HEK293 (cell line): ENCODE measurements around the gene PIEZO1.
A peak's percentile ranks its signal among the peaks of the same experiment; 100 is the strongest.

ENCODE experiments used
- CTCF ChIA-PET: fragments of 350-600 bp; formaldehyde crosslinking; extraction: SDS; loops from one replicate; lab custom pipeline; 2021; ENCODE audit warnings: antibody characterized with exemption; lab: Yijun Ruan, JAX
- POLR2A ChIA-PET: fragments of 300-600 bp; formaldehyde crosslinking; extraction: SDS; loops from one replicate; lab custom pipeline; 2020; ENCODE audit warnings: antibody characterized with exemption, inconsistent platforms; lab: Yijun Ruan, JAX
- H3K27ac ChIP-seq: fragments of 200-500 bp; sonication (Bioruptor generic); 2 replicates; pipeline ENCODE4 v1.5.1; 2014; ENCODE audit warnings: low read depth, low read length, control low read depth, inconsistent platforms; ENCODE audit errors: extremely low read depth
- H3K36me3 ChIP-seq, 2 experiments: fragments of 200-500 bp in 1 of 2; sonication (Bioruptor generic) in 1 of 2; 1 replicate in 1 of 2; 2 replicates in 1 of 2; pipeline ENCODE4 v1.5.1; 2014 to 2017; ENCODE audit warnings: inconsistent platforms in 2 of 2, low read length in 2 of 2; ENCODE audit not compliant: control insufficient read depth in 2 of 2, insufficient read depth in 1 of 2
- H3K4me1 ChIP-seq: fragments of 200-500 bp; sonication (Bioruptor generic); 2 replicates; pipeline ENCODE4 v1.5.1; 2014; ENCODE audit warnings: mild to moderate bottlenecking, low read length, inconsistent platforms; ENCODE audit not compliant: control insufficient read depth, insufficient read depth
- H3K4me3 ChIP-seq: 2 replicates; pipeline ENCODE4 v1.5.1; 2011; ENCODE audit warnings: low read depth, mild to moderate bottlenecking, control low read depth, low read length, moderate library complexity
- H3K9me3 ChIP-seq: fragments of 200-500 bp; sonication (Bioruptor generic); 2 replicates; pipeline ENCODE4 v1.5.1; 2014; ENCODE audit warnings: low read depth, low read length, inconsistent platforms; ENCODE audit not compliant: control insufficient read depth, insufficient read depth
- BCL11B ChIP-seq: fragments of 450-650 bp; formaldehyde crosslinking; IDR thresholded peaks from 2 replicates; pipeline ENCODE4 v1.5.1; 2016; ENCODE audit warnings: low read depth, missing biosample characterization, missing genetic modification characterization
- HOXA7 ChIP-seq: sonication (generic); formaldehyde crosslinking; IDR thresholded peaks from 2 replicates; pipeline ENCODE4 v1.8.1; 2022; ENCODE audit warnings: missing genetic modification reagents, borderline replicate concordance
- KLF10 ChIP-seq: fragments of 450-650 bp; IDR thresholded peaks from 2 replicates; pipeline ENCODE4 v1.5.1; 2018; ENCODE audit warnings: missing biosample characterization, mild to moderate bottlenecking, missing genetic modification characterization
- MEIS1 ChIP-seq: sonication (generic); formaldehyde crosslinking; IDR thresholded peaks from 2 replicates; pipeline ENCODE4 v1.8.1; 2022; ENCODE audit warnings: missing genetic modification reagents, mild to moderate bottlenecking, borderline replicate concordance
- MYNN ChIP-seq: fragments of 450-650 bp; formaldehyde crosslinking; IDR thresholded peaks from 2 replicates; pipeline ENCODE4 v1.5.1; 2016; ENCODE audit warnings: missing biosample characterization, missing genetic modification characterization, borderline replicate concordance
- OVOL3 ChIP-seq: fragments of 450-650 bp; formaldehyde crosslinking; IDR thresholded peaks from 2 replicates; pipeline ENCODE4 v1.5.1; 2016; ENCODE audit warnings: missing biosample characterization, missing genetic modification characterization
- PRDM10 ChIP-seq: fragments of 450-650 bp; formaldehyde crosslinking; IDR thresholded peaks from 2 replicates; pipeline ENCODE4 v1.5.1; 2016; ENCODE audit warnings: missing biosample characterization, missing genetic modification characterization
- SP2 ChIP-seq: fragments of 450-650 bp; formaldehyde crosslinking; IDR thresholded peaks from 2 replicates; pipeline ENCODE4 v1.5.1; 2016; ENCODE audit warnings: missing biosample characterization, missing genetic modification characterization
- TRIM28 ChIP-seq: IDR thresholded peaks from 2 replicates; pipeline ENCODE4 v1.6.1; 2011; ENCODE audit warnings: low read length, control low read depth, borderline replicate concordance
- TSHZ1 ChIP-seq: fragments of 450-650 bp; formaldehyde crosslinking; IDR thresholded peaks from 2 replicates; pipeline ENCODE4 v1.5.1; 2016; ENCODE audit warnings: missing biosample characterization, missing genetic modification characterization, borderline replicate concordance
- ZBTB1 ChIP-seq: fragments of 450-650 bp; formaldehyde crosslinking; IDR thresholded peaks from 2 replicates; pipeline ENCODE4 v1.5.1; 2016; ENCODE audit warnings: missing biosample characterization, missing genetic modification characterization
- ZBTB17 ChIP-seq: fragments of 450-650 bp; formaldehyde crosslinking; IDR thresholded peaks from 2 replicates; pipeline ENCODE4 v1.5.1; 2016; ENCODE audit warnings: missing biosample characterization, missing genetic modification characterization
- ZBTB48 ChIP-seq: fragments of 450-650 bp; formaldehyde crosslinking; IDR thresholded peaks from 2 replicates; pipeline ENCODE4 v1.5.1; 2016; ENCODE audit warnings: missing biosample characterization, missing genetic modification characterization
- ZBTB7A ChIP-seq: fragments of 450-650 bp; formaldehyde crosslinking; IDR thresholded peaks from 2 replicates; pipeline ENCODE4 v1.5.1; 2016; ENCODE audit warnings: low read depth, missing biosample characterization, missing genetic modification characterization
- ZIC2 ChIP-seq: fragments of 450-650 bp; formaldehyde crosslinking; IDR thresholded peaks from 2 replicates; pipeline ENCODE4 v1.5.1; 2016; ENCODE audit warnings: missing biosample characterization, missing genetic modification characterization
- ZNF121 ChIP-seq: fragments of 450-650 bp; formaldehyde crosslinking; IDR thresholded peaks from 2 replicates; pipeline ENCODE4 v1.5.1; 2016; ENCODE audit warnings: missing biosample characterization, missing genetic modification characterization
- ZNF175 ChIP-seq: fragments of 450-650 bp; formaldehyde crosslinking; IDR thresholded peaks from 2 replicates; pipeline ENCODE4 v1.5.1; 2016; ENCODE audit warnings: missing biosample characterization, missing genetic modification characterization
- ZNF202 ChIP-seq: fragments of 450-650 bp; formaldehyde crosslinking; IDR thresholded peaks from 2 replicates; pipeline ENCODE4 v1.5.1; 2016; ENCODE audit warnings: missing biosample characterization, missing genetic modification characterization, borderline replicate concordance
- ZNF335 ChIP-seq: fragments of 450-650 bp; formaldehyde crosslinking; conservative IDR thresholded peaks from 2 replicates; pipeline ENCODE4 v1.5.1; 2016; ENCODE audit warnings: missing biosample characterization, missing genetic modification characterization
- ZNF394 ChIP-seq: fragments of 450-650 bp; formaldehyde crosslinking; IDR thresholded peaks from 2 replicates; pipeline ENCODE4 v1.5.1; 2016; ENCODE audit warnings: missing biosample characterization, missing genetic modification characterization, mild to moderate bottlenecking, moderate library complexity, borderline replicate concordance
- ZNF48 ChIP-seq: fragments of 450-650 bp; formaldehyde crosslinking; IDR thresholded peaks from 2 replicates; pipeline ENCODE4 v1.5.1; 2016; ENCODE audit warnings: missing biosample characterization, missing genetic modification characterization
- ZNF514 ChIP-seq: fragments of 450-650 bp; formaldehyde crosslinking; IDR thresholded peaks from 2 replicates; pipeline ENCODE4 v1.5.1; 2016; ENCODE audit warnings: missing biosample characterization, missing genetic modification characterization
- ZNF548 ChIP-seq: fragments of 450-650 bp; formaldehyde crosslinking; IDR thresholded peaks from 2 replicates; pipeline ENCODE4 v1.5.1; 2016; ENCODE audit warnings: missing biosample characterization, missing genetic modification characterization
- ZNF600 ChIP-seq: fragments of 450-650 bp; formaldehyde crosslinking; IDR thresholded peaks from 2 replicates; pipeline ENCODE4 v1.5.1; 2016; ENCODE audit warnings: missing biosample characterization, missing genetic modification characterization
- ZNF639 ChIP-seq: fragments of 450-650 bp; formaldehyde crosslinking; IDR thresholded peaks from 2 replicates; pipeline ENCODE4 v1.5.1; 2016; ENCODE audit warnings: missing biosample characterization, missing genetic modification characterization
- ZNF792 ChIP-seq: fragments of 450-650 bp; formaldehyde crosslinking; IDR thresholded peaks from 2 replicates; pipeline ENCODE4 v1.5.1; 2016; ENCODE audit warnings: missing biosample characterization, missing genetic modification characterization
- ZSCAN30 ChIP-seq: fragments of 450-650 bp; IDR thresholded peaks from 2 replicates; pipeline ENCODE4 v1.5.1; 2018; ENCODE audit warnings: missing biosample characterization, mild to moderate bottlenecking, missing genetic modification characterization, moderate library complexity
- ZXDB ChIP-seq: fragments of 450-650 bp; formaldehyde crosslinking; IDR thresholded peaks from 2 replicates; pipeline ENCODE4 v1.5.1; 2016; ENCODE audit warnings: missing biosample characterization, missing genetic modification characterization
- TF ChIP-seq, protein P1 (sequence below): fragments of 450-650 bp; formaldehyde crosslinking; IDR thresholded peaks from 2 replicates; pipeline ENCODE4 v1.5.1; 2017; ENCODE audit warnings: missing biosample characterization, mild to moderate bottlenecking, missing genetic modification characterization, moderate library complexity

Gene PIEZO1

DNA sequence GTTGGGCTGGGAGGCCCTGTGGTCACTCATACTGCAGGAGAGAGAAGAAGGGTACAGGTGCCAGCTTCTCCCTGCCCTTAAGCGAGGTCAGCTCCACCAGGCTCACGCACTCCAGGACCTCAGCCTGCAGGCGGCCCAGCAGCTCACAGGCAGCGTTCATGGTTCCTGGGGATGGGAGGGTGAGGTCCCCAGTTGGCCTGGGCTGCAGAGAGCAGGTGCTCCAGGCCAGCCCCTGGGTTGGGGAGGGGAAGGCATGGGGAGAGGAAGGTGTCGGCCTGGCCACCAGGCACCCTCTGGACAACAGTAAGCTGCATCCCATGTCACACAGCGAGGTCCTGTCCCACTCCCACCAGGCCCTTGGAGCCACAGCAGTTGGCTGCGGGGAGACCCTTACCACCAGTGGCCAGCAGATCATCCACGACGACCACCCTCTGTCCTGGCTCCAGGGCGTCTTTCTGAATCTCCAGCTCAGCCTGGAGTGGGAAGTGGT is 24.7 kb upstream of the PIEZO1 start (continued):
- TF ChIP-seq, protein P1, sequence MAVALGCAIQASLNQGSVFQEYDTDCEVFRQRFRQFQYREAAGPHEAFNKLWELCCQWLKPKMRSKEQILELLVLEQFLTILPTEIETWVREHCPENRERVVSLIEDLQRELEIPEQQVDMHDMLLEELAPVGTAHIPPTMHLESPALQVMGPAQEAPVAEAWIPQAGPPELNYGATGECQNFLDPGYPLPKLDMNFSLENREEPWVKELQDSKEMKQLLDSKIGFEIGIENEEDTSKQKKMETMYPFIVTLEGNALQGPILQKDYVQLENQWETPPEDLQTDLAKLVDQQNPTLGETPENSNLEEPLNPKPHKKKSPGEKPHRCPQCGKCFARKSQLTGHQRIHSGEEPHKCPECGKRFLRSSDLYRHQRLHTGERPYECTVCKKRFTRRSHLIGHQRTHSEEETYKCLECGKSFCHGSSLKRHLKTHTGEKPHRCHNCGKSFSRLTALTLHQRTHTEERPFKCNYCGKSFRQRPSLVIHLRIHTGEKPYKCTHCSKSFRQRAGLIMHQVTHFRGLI, result peak; percentile 41; the same call in 1 of the 2 replicates
- TF ChIP-seq ZIC2, result peak; percentile 59
- no peak for TF ChIP-seq MEIS1 (CRISPR knock-in tag)
- TF ChIP-seq ZBTB7A (tag by site-specific recombination), result peak; percentile 85
- 0 out of 2 replicates have a peak, but pooled peaks have one; percentile 4 for TF ChIP-seq SP2
- TF ChIP-seq ZNF394, result peak; percentile 81
- no peak for TF ChIP-seq ZNF202 (tag by site-specific recombination)
- no peak for TF ChIP-seq ZBTB1 (tag by site-specific recombination)
- TF ChIP-seq ZNF121 (tag by site-specific recombination), result no peak
- TF ChIP-seq ZNF514 (tag by site-specific recombination), result no peak
- no peak for TF ChIP-seq HOXA7 (CRISPR knock-in tag)
- TF ChIP-seq ZNF48 (tag by site-specific recombination), result no peak
- no peak for TF ChIP-seq ZNF639 (tag by site-specific recombination)
- TF ChIP-seq BCL11B, result peak; percentile 0; the same call in 1 of the 2 replicates
- TF ChIP-seq ZBTB48 (tag by site-specific recombination), result 0 out of 2 replicates have a peak, but pooled peaks have one; percentile 8
- no peak for TF ChIP-seq OVOL3 (tag by site-specific recombination)
- TF ChIP-seq ZNF175 (tag by site-specific recombination), result no peak
- TF ChIP-seq KLF10 (tag by site-specific recombination), result no peak
- TF ChIP-seq ZSCAN30, result 0 out of 2 replicates have a peak, but pooled peaks have one; percentile 38
- TF ChIP-seq MYNN, result no peak
- TF ChIP-seq ZBTB17 (tag by site-specific recombination), result peak; percentile 37; the same call in 1 of the 2 replicates
- TF ChIP-seq ZNF335 (tag by site-specific recombination), result peak; percentile 35
- 0 out of 2 replicates have a peak, but pooled peaks have one; percentile 11 for TF ChIP-seq TRIM28
- TF ChIP-seq ZXDB (tag by site-specific recombination), result peak; percentile 32
- TF ChIP-seq ZNF600 (tag by site-specific recombination), result peak; percentile 60; the same call in 1 of the 2 replicates
- peak; percentile 11; the same call in 1 of the 2 replicates for TF ChIP-seq ZNF792 (tag by site-specific recombination)

DNA sequence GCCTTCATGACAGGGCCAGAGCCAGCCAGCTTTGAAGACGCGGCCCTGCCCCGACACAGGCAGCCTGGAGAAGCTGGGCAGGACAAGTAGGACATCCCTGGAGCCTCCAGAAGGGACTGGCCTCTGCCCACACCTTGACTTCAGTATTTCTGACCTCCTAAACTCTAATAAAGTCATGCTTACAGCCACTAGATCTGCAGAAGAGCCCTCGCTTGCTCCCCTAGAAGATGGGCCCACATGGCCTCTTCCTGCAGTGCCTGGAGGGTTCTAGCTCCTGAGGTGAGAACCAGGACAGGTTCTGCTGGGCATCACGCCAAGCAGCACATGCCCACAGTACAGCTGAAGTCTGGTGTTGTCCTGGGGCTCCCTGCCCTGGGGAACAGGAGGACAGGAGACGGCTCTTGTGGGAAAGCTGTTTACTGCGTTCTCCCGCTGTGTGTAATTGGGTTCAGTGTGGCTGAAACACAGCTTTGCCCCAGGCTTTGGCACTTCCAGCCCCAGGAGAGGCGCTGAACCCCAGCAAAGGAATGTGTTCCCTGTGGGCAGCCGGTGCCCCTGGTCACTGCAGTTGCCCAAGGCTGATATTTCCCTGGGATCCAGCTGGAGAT is 24.2 kb upstream of the PIEZO1 start:
- no peak overlapping the region for H3K4me3 ChIP-seq
- CTCF ChIA-PET, result interaction anchor here (0.5 to 3.3 kb wide), 3 partner anchors 72 to 494 kb away, joined by 3 to 25 read pairs (median 6); no protein-coding TSS in a partner anchor
- peaks cover 0 to 69% of the 10 kb centered on the region in 2 experiments; a peak in 1 of 3 replicates for H3K36me3 ChIP-seq
- peak overlapping the region; percentile 87 for H3K27ac ChIP-seq
- no peaks in the 10 kb centered on the region for H3K9me3 ChIP-seq
- POLR2A ChIA-PET, result interaction anchor here (1.0 to 5.2 kb wide), 15 partner anchors 9 to 408 kb away, joined by 3 to 33 read pairs (median 6); partner anchors contain the start of genes CDH15, GALNS, TRAPPC2L and ZNF778
- peaks cover 5% of the 10 kb centered on the region for H3K4me1 ChIP-seq
- TF ChIP-seq ZNF548 (tag by site-specific recombination) (no peak), PRDM10 (tag by site-specific recombination) (peak; percentile 88), TSHZ1 (tag by site-specific recombination) (no peak)
